Brain microvascular endothelial cell (primary cell): Measurements from ENCODE around the gene SNAPIN.
A peak's percentile ranks its signal among the peaks of the same experiment; 100 is the strongest.

Experiments
- DNase-seq: peaks from one replicate; pipeline ENCODE4 v3.0.0-alpha.2; 2020
- H3K27ac ChIP-seq: fragments of 250-450 bp; sonication (Bioruptor Pico); 2 replicates; pipeline ENCODE4 v1.5.1; 2020; ENCODE audit warnings: mild to moderate bottlenecking, moderate library complexity
- H3K27me3 ChIP-seq: fragments of 250-450 bp; sonication (Bioruptor Pico); replicated peaks from 2 replicates; pipeline ENCODE4 v1.5.1; 2020; ENCODE audit warnings: mild to moderate bottlenecking
- H3K36me3 ChIP-seq: fragments of 250-450 bp; sonication (Bioruptor Pico); replicated peaks from 2 replicates; pipeline ENCODE4 v1.5.1; 2020; ENCODE audit warnings: mild to moderate bottlenecking
- H3K4me3 ChIP-seq: 2 replicates; pipeline ENCODE4 v1.5.1; 2011; ENCODE audit warnings: low read depth, mild to moderate bottlenecking, control low read depth, low read length, moderate library complexity
- in situ Hi-C: cut with HindIII; loops from 2 replicates; pipeline ENCODE4 v1.10.0; 2017; ENCODE audit warnings: low sequenced_read_pairs, low pct_ligation_motif_present
- TF ChIP-seq, protein P1 (sequence below): IDR thresholded peaks from 2 replicates; pipeline ENCODE4 v1.5.1; 2011; ENCODE audit warnings: low read depth, mild to moderate bottlenecking, moderate library complexity, low read length, control low read depth, inconsistent platforms; ENCODE audit errors: missing control alignments

The SNAPIN gene, protein sequence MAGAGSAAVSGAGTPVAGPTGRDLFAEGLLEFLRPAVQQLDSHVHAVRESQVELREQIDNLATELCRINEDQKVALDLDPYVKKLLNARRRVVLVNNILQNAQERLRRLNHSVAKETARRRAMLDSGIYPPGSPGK

DNA sequence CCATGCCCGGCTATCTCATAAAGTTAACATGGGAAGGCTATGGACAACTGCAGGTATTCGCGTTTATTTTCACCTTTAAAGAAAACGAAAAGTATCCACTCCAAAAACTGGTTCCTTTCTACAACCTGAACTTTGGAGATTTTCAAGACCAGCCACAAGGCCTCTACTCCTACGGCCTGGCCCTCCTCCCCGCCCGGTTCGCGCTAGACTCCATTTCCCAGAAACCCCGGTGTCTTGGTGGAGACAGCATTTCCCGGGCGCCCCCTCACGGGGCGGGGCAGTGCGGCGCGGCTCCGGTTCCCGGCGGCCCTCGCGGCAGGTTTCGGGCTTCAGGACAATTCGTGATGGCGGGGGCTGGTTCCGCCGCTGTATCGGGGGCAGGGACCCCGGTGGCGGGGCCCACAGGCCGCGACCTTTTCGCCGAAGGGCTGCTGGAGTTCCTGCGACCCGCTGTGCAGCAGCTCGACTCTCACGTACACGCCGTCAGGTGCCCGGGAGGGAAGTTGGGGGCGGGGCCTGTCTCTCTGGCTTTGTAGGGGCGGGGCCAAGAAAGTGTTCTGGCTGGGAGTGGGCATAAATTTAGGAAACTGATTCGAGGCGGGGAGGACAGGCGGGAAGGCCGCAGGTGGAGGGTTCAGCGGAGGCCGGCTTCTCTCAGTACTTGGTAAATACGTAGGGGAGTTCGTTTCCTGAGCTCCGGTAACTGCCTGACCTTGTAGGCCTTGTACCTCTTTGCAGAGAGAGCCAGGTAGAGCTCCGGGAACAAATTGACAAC lies at the start of gene SNAPIN:
SNAPIN (plus strand) TSS at position 304 of the 775 bp plus-strand sequence; CDS start at position 345, 41 bp downstream.
- peaks cover 29% of the 10 kb centered on the region for H3K36me3 ChIP-seq
- TF ChIP-seq, protein P1, sequence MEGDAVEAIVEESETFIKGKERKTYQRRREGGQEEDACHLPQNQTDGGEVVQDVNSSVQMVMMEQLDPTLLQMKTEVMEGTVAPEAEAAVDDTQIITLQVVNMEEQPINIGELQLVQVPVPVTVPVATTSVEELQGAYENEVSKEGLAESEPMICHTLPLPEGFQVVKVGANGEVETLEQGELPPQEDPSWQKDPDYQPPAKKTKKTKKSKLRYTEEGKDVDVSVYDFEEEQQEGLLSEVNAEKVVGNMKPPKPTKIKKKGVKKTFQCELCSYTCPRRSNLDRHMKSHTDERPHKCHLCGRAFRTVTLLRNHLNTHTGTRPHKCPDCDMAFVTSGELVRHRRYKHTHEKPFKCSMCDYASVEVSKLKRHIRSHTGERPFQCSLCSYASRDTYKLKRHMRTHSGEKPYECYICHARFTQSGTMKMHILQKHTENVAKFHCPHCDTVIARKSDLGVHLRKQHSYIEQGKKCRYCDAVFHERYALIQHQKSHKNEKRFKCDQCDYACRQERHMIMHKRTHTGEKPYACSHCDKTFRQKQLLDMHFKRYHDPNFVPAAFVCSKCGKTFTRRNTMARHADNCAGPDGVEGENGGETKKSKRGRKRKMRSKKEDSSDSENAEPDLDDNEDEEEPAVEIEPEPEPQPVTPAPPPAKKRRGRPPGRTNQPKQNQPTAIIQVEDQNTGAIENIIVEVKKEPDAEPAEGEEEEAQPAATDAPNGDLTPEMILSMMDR: peak; percentile 14
- peak within 1 kb of the TSS; percentile 92 for H3K27ac ChIP-seq
- DNase-seq: peak; percentile 87
- peak within 1 kb of the TSS; percentile 84 for H3K4me3 ChIP-seq
- in situ Hi-C loops: no loop called here
- H3K27me3 ChIP-seq: no peaks in the 10 kb centered on the region

DNA sequence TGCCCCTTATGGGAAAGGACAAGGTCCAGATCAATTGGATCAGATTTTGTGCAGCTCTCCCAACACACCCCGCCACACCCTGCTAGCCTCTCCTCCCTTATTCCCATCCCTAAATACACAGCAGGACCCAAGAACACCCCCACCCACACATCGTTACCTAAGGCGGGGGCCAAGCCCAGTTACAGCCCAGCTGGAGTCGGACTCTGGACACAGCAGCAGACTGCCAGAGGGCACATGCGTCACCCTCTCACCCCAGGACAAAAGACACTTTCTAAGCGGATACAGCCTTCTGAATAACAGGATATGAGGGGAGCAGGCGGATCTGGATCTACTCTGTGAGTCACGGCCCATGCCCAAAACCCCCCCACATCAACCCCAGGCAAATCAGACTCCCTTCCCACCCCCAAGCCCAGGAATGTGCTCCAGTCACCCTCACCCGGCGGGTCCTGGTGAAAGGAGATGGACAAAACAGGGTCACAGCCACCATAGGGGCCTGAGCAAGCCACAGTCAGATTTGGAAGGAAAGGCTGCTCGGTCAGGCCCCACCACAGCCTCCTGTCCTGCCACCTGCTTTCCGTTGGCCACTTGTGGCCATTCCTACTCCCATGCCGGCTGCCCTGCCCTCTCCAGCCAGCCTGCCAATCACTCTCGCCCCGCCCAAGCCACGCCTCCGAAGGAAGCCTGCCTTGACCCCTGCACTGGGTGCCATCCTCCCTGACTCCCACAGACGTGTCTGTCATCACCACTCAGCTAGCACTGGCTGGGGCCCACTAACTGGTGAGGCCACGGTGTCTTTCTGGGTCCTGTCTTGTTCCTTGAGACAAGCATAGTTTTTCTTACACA lies 49.5 kb upstream of the SNAPIN start:
- peak overlapping the region; percentile 56 for H3K4me3 ChIP-seq
- peaks cover 9% of the 10 kb centered on the region for H3K36me3 ChIP-seq
- TF ChIP-seq, protein P1: no peak
- H3K27ac ChIP-seq: peak overlapping the region; percentile 78
- H3K27me3 ChIP-seq: no peaks in the 10 kb centered on the region
- in situ Hi-C loops: no loop called here
- peak; percentile 92 for DNase-seq

DNA sequence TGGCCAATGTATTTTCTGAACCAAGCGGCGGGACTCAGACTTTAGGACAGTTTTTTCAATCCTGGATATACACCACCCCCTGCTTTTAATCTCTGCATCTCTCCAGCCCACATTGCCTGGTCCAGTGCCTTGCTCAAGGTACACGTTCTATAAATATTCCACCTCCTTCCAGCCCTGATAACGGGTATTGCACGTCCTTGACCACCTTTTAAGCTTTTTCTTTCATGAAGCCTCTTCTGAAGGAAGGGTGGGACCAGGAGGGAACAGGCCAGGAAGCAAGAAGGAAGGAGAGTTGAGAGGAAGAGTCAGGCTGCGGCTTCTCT lies 49.0 kb upstream of the SNAPIN start:
- H3K4me3 ChIP-seq: peak overlapping the region; percentile 56

DNA sequence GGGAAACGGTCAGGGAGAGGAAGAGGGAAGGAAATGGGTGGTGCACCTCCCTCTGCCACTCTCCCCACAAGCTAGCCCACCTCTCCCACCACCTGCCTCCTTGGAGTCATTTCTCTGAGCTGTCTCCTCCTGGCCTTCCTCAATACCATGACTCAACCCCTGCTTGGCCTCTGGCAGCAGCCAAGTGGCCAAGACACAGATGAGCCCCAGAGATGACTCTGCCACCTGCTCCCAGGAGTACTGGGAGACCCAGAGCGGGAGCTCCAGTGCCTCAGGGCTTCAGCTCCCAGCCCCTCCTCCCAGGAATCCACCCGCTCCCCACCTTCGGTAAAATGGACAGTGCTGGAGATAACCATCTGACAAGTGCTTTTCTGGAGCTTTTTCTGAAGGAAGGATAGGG lies 48.2 kb upstream of the SNAPIN start:
- in situ Hi-C loops: no loop called here
- no peak for DNase-seq
- no peaks in the 10 kb centered on the region for H3K27me3 ChIP-seq
- TF ChIP-seq, protein P1: no peak
- no peak overlapping the region for H3K27ac ChIP-seq
- peaks cover 9% of the 10 kb centered on the region for H3K36me3 ChIP-seq
- no peak overlapping the region for H3K4me3 ChIP-seq

More for the DNA sequence above, 49.0 kb upstream of the SNAPIN start:
- Histone ChIP-seq H3K36me3 (peaks cover 9% of the 10 kb centered on the region), H3K27ac (peak overlapping the region; percentile 78), H3K27me3 (no peaks in the 10 kb centered on the region)
- in situ Hi-C loops: no loop called here
- no peak for DNase-seq
- TF ChIP-seq, protein P1: no peak

DNA sequence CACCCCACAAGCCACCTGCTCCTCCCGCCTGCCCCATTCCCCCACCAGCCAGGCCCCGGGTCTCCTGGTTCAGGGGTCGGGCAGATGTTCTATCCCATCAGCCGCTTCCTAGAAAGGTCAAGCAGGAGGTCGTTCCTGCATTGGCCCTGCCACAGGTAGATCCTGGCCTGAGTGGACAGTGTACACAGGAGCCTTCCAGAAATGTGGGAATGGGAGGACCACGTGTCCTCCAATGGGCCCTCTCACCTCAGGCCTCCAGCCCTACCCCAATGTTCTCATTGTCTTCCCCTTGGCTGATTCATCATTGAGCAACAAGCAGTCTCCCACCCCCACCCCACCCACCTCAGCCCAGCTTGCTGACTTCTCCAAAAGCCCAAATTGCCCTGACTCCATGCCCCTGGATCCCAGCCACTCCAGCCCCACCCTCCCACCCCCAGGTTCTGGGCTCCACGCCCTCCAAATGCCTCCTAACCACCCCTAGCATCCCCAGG lies 47.6 kb upstream of the SNAPIN start:
- Histone ChIP-seq H3K27me3 (no peaks in the 10 kb centered on the region), H3K27ac (no peak overlapping the region), H3K36me3 (peaks cover 9% of the 10 kb centered on the region), H3K4me3 (no peak overlapping the region)
- no peak for DNase-seq
- TF ChIP-seq, protein P1: no peak
- in situ Hi-C loops: no loop called here
